ENCODE data around the gene C1QTNF9B.

C1QTNF9B gene

DNA sequence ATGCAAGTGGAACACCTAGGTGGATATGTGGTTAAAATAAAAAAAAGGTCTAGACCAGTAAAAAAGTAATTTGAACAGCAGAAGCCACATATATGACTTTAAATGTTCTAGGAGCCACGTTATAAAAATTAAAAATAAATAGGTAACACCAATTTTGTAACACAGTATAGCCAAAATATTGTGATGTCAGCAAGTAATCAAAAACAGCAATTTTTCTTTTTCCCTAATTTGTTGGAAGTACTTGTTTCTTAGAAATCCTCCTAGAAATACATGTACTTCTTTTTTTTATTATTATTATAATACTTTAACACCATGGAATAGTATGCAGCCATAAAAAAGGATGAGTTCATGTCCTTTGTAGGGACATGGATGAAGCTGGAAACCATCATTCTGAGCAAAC is 25.7 kb upstream of the C1QTNF9B start:
- H3K36me3 ChIP-seq (ENCODE audit: low read length): no peaks in the 10 kb centered on the region
- no peak overlapping the region for H3K4me2 ChIP-seq (ENCODE audit: low read depth, low read length, poor library complexity, severe bottlenecking)
- no peaks in the 10 kb centered on the region for H4K20me1 ChIP-seq (ENCODE audit: low read depth, low read length)
- H3K9ac ChIP-seq (ENCODE audit: low read length): no peak overlapping the region
- no peak for TF ChIP-seq EZH2phosphoT487 (conservative IDR thresholded peaks at IDR 0.05; ENCODE audit: low read length)
- TF ChIP-seq, protein P1, sequence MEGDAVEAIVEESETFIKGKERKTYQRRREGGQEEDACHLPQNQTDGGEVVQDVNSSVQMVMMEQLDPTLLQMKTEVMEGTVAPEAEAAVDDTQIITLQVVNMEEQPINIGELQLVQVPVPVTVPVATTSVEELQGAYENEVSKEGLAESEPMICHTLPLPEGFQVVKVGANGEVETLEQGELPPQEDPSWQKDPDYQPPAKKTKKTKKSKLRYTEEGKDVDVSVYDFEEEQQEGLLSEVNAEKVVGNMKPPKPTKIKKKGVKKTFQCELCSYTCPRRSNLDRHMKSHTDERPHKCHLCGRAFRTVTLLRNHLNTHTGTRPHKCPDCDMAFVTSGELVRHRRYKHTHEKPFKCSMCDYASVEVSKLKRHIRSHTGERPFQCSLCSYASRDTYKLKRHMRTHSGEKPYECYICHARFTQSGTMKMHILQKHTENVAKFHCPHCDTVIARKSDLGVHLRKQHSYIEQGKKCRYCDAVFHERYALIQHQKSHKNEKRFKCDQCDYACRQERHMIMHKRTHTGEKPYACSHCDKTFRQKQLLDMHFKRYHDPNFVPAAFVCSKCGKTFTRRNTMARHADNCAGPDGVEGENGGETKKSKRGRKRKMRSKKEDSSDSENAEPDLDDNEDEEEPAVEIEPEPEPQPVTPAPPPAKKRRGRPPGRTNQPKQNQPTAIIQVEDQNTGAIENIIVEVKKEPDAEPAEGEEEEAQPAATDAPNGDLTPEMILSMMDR (IDR thresholded peaks at IDR 0.05; ENCODE audit: insufficient read depth, low read length, poor library complexity, severe bottlenecking): no peak
- H3K4me3 ChIP-seq (ENCODE audit: insufficient read depth, low read length, poor library complexity, severe bottlenecking): no peak overlapping the region
- no peaks in the 10 kb centered on the region for H3K27me3 ChIP-seq (ENCODE audit: low read length)
- no peaks in the 10 kb centered on the region for H3K9me3 ChIP-seq (ENCODE audit: insufficient read depth, low read length)
- no peaks in the 10 kb centered on the region for H3K79me2 ChIP-seq (ENCODE audit: insufficient read depth, low read length)
- H3K9me2 ChIP-seq (replicated peaks; ENCODE audit: insufficient read depth, low read length): no peaks in the 10 kb centered on the region
- no peak overlapping the region for H3K27ac ChIP-seq (ENCODE audit: low read depth, low read length)
- no peak overlapping the region for H2AFZ ChIP-seq (ENCODE audit: low read depth, low read length, severe bottlenecking)
- H3F3A ChIP-seq (ENCODE audit: insufficient read depth): no peaks in the 10 kb centered on the region

DNA sequence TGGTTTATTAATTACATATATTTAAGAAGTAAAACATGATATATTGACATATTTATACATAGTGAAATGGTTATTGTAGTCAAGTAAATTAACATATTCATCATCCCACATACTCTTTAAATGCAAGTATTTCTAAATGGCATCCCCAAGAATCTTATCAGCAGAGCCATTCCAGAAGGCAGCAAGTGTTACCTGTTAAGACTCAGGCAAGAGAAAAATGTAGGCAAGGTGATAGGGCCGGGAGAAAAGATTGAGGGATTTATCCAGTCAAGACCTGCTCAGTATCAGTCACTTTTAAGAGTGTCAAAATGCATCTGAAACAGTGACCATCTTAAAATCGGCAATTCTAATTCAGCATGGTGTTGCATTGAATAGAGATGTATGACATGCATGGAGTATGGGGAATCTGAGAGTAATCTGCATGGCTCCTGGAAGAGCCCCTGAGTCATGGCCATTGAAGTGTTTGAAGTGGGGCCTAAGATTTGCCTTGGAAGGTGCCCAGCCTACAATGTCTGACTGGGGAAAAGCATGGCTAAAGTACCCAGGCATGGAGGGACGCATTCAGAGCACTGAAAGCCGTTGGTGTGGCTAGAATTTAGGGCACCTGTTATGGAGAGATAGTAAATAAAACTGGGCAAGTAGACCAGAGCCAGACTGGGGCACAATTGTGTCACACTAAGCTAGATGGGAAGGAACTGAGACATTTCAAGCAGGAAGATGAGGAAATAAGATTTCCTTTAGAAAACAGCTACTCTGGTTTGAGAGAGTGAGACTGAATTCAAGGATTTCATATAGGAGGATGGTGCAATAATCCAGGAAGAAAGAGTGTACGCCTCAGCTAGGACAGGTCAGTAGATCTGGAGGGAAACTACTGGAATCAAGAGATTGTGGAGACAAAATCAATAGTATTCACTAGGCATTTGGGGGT is 25.0 kb upstream of the C1QTNF9B start:
- Histone ChIP-seq H2AFZ (ENCODE audit: low read depth, low read length, severe bottlenecking) (no peak overlapping the region), H3K4me2 (ENCODE audit: low read depth, low read length, poor library complexity, severe bottlenecking) (no peak overlapping the region), H3K36me3 (ENCODE audit: low read length) (no peaks in the 10 kb centered on the region), H3K9me3 (ENCODE audit: insufficient read depth, low read length) (no peaks in the 10 kb centered on the region), H4K20me1 (ENCODE audit: low read depth, low read length) (no peaks in the 10 kb centered on the region), H3K79me2 (ENCODE audit: insufficient read depth, low read length) (no peaks in the 10 kb centered on the region), H3K27ac (ENCODE audit: low read depth, low read length) (no peak overlapping the region), H3K9me2 (replicated peaks; ENCODE audit: insufficient read depth, low read length) (no peaks in the 10 kb centered on the region), H3K27me3 (ENCODE audit: low read length) (no peaks in the 10 kb centered on the region), H3K9ac (ENCODE audit: low read length) (no peak overlapping the region), H3K4me3 (ENCODE audit: insufficient read depth, low read length, poor library complexity, severe bottlenecking) (no peak overlapping the region), H3F3A (ENCODE audit: insufficient read depth) (no peaks in the 10 kb centered on the region)
- no peak for TF ChIP-seq EZH2phosphoT487 (conservative IDR thresholded peaks at IDR 0.05; ENCODE audit: low read length)
- TF ChIP-seq, protein P1 (IDR thresholded peaks at IDR 0.05; ENCODE audit: insufficient read depth, low read length, poor library complexity, severe bottlenecking): no peak

DNA sequence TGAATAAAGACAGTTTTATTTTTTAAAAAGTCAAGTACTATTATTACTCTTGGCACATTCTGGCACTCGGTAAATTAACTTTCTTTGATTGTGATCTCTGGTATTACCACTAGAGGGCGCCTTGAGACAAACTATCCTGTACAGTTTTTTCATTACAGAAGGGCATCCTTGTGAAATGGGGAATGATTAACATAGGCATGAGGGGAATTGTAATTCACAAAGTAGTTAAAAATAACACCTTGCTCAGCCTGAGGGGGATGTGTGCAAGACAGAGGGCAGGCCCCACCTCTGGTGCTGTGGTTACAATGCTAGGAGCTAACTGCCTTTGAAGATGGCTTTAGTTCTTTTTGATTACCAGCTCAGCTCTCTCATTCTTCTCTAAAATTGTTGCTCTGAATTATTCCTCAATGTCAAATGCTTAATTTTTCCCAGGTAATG is 24.2 kb upstream of the C1QTNF9B start:
- H3K27me3 ChIP-seq (ENCODE audit: low read length): no peaks in the 10 kb centered on the region
- no peaks in the 10 kb centered on the region for H3K9me3 ChIP-seq (ENCODE audit: insufficient read depth, low read length)
- H3K9ac ChIP-seq (ENCODE audit: low read length): no peak overlapping the region
- H3K4me2 ChIP-seq (ENCODE audit: low read depth, low read length, poor library complexity, severe bottlenecking): no peak overlapping the region
- H3K9me2 ChIP-seq (replicated peaks; ENCODE audit: insufficient read depth, low read length): no peaks in the 10 kb centered on the region
- no peaks in the 10 kb centered on the region for H3K36me3 ChIP-seq (ENCODE audit: low read length)
- no peak overlapping the region for H3K4me3 ChIP-seq (ENCODE audit: insufficient read depth, low read length, poor library complexity, severe bottlenecking)
- H2AFZ ChIP-seq (ENCODE audit: low read depth, low read length, severe bottlenecking): no peak overlapping the region
- no peak for TF ChIP-seq EZH2phosphoT487 (conservative IDR thresholded peaks at IDR 0.05; ENCODE audit: low read length)
- TF ChIP-seq, protein P1 (IDR thresholded peaks at IDR 0.05; ENCODE audit: insufficient read depth, low read length, poor library complexity, severe bottlenecking): peak; percentile 50
- no peaks in the 10 kb centered on the region for H3K79me2 ChIP-seq (ENCODE audit: insufficient read depth, low read length)
- H4K20me1 ChIP-seq (ENCODE audit: low read depth, low read length): no peaks in the 10 kb centered on the region
- H3K27ac ChIP-seq (ENCODE audit: low read depth, low read length): no peak overlapping the region
- no peaks in the 10 kb centered on the region for H3F3A ChIP-seq (ENCODE audit: insufficient read depth)
